AG04449 (cell line): ENCODE data around the gene TMEM208.
A peak's percentile ranks its signal among the peaks of the same experiment; 100 is the strongest.

Source experiments
- CTCF ChIA-PET: fragments of 350-600 bp; formaldehyde crosslinking; extraction: SDS; loops from one replicate; lab custom pipeline; 2021; ENCODE audit warnings: antibody characterized with exemption; lab: Yijun Ruan, JAX
- POLR2A ChIA-PET: fragments of 400-600, 350-600 bp; formaldehyde crosslinking; extraction: SDS; loops from one replicate; lab custom pipeline; 2020; ENCODE audit warnings: antibody characterized with exemption, inconsistent platforms; lab: Yijun Ruan, JAX
- DNase-seq: peaks from one replicate; pipeline ENCODE4 v3.0.0-alpha.2; 2010; ENCODE audit warnings: low read depth, low spot score
- H3K4me3 ChIP-seq: 2 replicates; pipeline ENCODE4 v1.5.1; 2011; ENCODE audit warnings: low read depth, mild to moderate bottlenecking, control low read depth, low read length
- TF ChIP-seq, protein P1 (sequence below): IDR thresholded peaks from one replicate; pipeline ENCODE4 v1.5.1; 2011; ENCODE audit warnings: mild to moderate bottlenecking, moderate library complexity, low read length, control low read depth, inconsistent platforms; ENCODE audit not compliant: insufficient read depth; ENCODE audit errors: missing control alignments

The TMEM208 gene

DNA sequence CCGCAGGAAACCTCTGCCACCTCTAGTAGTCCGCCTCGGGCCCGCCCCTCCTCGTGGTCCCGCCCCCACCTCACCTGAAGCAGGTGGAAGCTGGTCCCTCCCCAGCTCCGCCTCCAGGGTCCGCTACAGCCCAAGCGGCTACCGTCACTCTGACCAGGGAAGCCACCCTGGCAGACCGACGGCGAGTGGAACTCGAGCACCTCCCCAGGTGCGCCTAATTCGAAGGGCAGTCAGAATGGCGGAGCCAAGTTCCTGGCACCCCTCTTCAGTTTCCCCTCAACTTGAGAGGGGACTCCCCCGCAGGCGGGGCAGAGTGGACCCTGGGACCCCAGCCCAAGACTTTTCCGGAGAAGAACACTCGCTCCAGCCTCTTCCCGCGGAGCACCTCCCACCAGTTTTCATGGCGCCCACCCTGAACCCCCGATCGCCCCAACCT is 19.8 kb downstream of the TMEM208 start:
- ChIA-PET POLR2A (interaction anchor here (0.8 to 2.6 kb wide), 5 partner anchors 14 to 170 kb away, joined by 3 to 12 read pairs (median 4); partner anchors contain the start of genes TMEM208 and ZDHHC1), CTCF (interaction anchor here (1.1 to 6.1 kb wide), 7 partner anchors 13 to 293 kb away, joined by 3 to 48 read pairs (median 3); no protein-coding TSS in a partner anchor)
- H3K4me3 ChIP-seq, result peak overlapping the region; percentile 78
- TF ChIP-seq, protein P1, sequence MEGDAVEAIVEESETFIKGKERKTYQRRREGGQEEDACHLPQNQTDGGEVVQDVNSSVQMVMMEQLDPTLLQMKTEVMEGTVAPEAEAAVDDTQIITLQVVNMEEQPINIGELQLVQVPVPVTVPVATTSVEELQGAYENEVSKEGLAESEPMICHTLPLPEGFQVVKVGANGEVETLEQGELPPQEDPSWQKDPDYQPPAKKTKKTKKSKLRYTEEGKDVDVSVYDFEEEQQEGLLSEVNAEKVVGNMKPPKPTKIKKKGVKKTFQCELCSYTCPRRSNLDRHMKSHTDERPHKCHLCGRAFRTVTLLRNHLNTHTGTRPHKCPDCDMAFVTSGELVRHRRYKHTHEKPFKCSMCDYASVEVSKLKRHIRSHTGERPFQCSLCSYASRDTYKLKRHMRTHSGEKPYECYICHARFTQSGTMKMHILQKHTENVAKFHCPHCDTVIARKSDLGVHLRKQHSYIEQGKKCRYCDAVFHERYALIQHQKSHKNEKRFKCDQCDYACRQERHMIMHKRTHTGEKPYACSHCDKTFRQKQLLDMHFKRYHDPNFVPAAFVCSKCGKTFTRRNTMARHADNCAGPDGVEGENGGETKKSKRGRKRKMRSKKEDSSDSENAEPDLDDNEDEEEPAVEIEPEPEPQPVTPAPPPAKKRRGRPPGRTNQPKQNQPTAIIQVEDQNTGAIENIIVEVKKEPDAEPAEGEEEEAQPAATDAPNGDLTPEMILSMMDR, result no peak
- DNase-seq, result no peak

DNA sequence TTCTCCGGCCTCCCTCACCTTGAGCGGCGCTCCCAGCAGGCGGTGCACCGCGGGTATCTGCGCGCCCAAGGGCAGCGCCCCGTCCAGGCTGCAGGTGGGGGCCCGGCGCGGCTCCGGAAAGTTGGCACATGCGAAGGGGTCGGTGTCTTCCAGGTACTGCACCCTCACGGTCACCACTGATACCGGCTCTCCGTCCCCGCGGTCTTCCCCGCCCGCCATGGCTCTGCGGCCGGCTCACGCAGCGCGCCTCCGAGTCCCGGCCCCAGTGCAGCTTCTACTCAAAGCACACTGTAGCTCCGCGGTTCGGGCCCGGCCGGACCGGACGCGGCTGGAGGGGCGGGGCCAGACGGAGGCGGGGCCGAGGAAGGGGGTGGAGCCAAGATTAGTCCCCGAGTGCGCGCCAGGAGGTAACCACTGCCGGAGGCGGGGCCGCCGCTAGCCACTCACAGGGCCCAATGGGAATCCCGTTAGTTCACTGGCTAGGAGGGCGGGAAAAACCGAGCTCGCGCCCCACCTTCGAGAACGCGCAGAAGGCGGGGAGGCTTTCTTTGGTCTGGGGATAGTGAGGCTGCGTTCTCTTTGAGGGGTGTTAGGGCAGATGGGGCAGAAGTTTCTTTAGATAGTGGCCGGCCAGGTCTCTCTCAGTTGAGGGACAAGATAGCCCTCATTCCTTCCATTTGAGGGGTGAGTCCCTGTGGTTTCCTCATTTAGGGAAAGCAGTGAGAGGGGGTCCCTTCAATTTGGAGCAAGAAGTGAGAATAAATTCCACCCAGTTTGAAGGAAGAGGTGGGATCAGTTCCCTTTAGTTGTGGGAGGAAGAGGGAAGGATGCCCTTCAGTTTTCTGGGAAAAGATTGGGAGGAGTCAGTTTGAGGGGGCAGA is 20.5 kb downstream of the TMEM208 start, which contains the start of gene FHOD1:
Gene FHOD1, minus strand, starts transcription at position 290 of the 881 bp plus-strand sequence. Its CDS starts 71 bp downstream, at position 219.
- peak within 1 kb of the TSS; percentile 78 for H3K4me3 ChIP-seq
- TF ChIP-seq, protein P1, result no peak
- POLR2A ChIA-PET, result interaction anchor here (0.8 to 2.6 kb wide), 7 partner anchors 9 to 169 kb away, joined by 3 to 12 read pairs (median 5); partner anchors contain the start of genes TMEM208 and ZDHHC1
- peak; percentile 52 for DNase-seq
- CTCF ChIA-PET, result interaction anchor here (0.8 to 6.1 kb wide), 11 partner anchors 9 to 352 kb away, joined by 3 to 48 read pairs (median 3); partner anchors contain the start of gene TMEM208

DNA sequence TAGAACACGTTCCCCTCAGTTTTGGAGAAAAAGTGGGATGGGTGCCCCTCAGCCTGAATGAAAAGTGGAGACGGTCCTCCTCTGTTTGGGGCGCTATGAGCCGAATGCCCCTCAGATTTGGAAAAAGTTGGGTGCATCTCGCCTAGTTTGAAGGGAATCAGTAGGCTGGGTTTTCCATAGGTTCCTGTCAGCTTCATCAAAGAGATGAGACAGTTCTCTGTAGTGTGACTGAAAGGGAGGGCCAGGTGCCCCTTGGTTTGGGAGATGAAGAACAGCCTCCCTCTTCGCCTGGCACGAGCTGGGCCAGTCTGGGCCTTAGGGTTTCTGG is 21.1 kb downstream of the TMEM208 start:
- POLR2A ChIA-PET, result interaction anchor here (1.2 to 2.6 kb wide), 6 partner anchors 10 to 63 kb away, joined by 3 to 12 read pairs (median 6); partner anchors contain the start of gene TMEM208
- CTCF ChIA-PET, result interaction anchor here (0.8 to 6.1 kb wide), 9 partner anchors 9 to 353 kb away, joined by 3 to 48 read pairs (median 3); partner anchors contain the start of gene TMEM208
- DNase-seq, result no peak
- TF ChIP-seq, protein P1, result no peak
- H3K4me3 ChIP-seq, result peak overlapping the region; percentile 66

DNA sequence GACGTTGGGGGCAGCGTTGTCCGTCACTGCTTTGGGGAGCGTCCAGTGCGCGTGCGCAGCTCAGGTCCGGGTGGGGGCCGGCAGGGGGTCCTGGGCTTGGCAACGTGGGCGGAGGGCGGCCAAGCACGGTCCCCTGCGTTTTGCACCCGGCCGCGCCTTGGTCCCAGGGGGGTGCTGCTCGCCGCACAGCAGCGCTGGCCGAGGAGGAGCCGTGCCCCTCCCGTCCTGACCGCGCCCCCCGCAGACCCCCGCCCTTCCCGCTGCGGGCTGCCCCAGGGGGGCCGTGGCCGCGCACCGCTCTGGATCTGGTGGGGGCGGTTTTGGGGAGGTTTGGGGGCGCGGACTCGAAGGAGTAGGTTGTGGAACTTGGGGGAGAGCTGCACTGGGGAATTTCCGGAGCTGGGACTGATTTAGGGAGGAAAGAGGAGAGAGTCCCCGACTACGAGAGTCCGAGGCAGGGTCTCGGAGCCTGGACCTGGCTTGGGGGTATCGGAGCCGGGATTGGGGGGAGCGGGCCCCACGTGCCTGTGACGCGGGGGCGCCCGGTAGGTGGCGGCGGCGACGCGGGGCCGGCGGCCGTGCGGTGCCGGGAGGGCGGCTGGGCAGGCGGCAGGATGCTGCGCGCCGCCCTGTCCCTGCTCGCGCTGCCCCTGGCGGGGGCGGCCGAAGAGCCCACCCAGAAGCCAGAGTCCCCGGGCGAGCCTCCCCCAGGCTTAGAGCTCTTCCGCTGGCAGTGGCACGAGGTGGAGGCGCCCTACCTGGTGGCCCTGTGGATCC is 21.7 kb downstream of the TMEM208 start, which contains the start of gene SLC9A5:
Gene SLC9A5, plus strand, starts transcription at position 579 of the 777 bp plus-strand sequence. Its CDS starts 36 bp downstream, at position 615.
- POLR2A ChIA-PET, result interaction anchor here (0.7 to 2.6 kb wide), 7 partner anchors 10 to 64 kb away, joined by 3 to 12 read pairs (median 5); partner anchors contain the start of gene TMEM208
- CTCF ChIA-PET, result interaction anchor here (0.8 to 6.1 kb wide), 10 partner anchors 10 to 217 kb away, joined by 3 to 48 read pairs (median 4); partner anchors contain the start of gene TMEM208
- no peak for DNase-seq
- H3K4me3 ChIP-seq, result peak within 1 kb of the TSS; percentile 66
- TF ChIP-seq, protein P1, result peak; percentile 13

DNA sequence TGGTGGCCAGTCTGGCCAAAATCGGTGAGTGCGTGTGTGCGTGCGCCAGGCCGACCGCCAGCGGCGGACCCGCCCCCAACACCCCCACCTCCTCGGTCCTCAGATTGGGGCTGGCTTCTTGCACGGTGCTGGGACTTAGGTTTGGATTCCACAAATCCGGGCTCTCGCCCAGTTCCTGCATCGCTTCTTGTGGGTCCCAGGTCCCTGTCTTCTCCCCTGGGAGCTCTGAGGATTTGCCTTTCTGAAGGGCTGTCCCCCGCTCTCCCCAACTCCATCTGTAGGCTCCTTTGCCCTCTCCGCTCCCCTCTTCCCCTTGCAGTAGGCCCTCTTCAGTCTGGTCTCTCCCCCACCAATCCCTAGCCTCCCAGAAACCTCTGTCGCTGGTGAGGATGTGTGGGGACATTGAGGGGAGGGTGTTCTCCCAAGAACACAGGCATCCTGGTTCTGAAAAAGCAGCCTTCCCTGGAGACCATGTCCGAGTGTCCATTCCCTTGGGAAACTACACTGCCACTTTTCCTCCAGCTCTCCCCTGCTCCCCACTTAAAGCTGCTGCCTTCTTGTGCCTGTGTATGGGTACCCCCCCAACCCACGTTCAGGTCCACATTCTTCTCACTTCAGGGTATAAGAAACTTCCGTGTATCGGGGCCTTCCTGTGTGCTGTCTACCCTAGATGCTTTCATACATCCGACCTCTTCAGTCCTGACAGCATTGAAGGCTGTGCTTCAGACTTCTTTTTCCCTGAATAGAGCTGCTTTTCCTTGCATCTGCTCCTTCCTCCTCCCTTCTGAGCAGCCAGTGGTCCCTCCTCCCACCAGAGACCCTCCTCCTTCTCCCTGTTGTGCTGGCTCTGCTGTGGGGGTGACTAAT is 22.5 kb downstream of the TMEM208 start:
- H3K4me3 ChIP-seq, result peak overlapping the region; percentile 66
- ChIA-PET POLR2A (interaction anchor here (0.6 to 2.6 kb wide), 4 partner anchors 11 to 163 kb away, joined by 3 to 12 read pairs (median 5); partner anchors contain the start of gene TMEM208), CTCF (interaction anchor here (0.7 to 6.1 kb wide), 12 partner anchors 10 to 198 kb away, joined by 3 to 48 read pairs (median 3); partner anchors contain the start of gene TMEM208)
- TF ChIP-seq, protein P1, result no peak
- DNase-seq, result no peak
